GM18511 (cell line): Measurements from ENCODE around the gene CFAP77.

Experiments used
- ATAC-seq: cut with Tn5 transposase; IDR thresholded peaks from one replicate; pipeline ENCODE4 v1.9.1; 2021; ENCODE audit warnings: mild to moderate bottlenecking, moderate library complexity; ENCODE audit not compliant: unreplicated experiment

Gene CFAP77

DNA sequence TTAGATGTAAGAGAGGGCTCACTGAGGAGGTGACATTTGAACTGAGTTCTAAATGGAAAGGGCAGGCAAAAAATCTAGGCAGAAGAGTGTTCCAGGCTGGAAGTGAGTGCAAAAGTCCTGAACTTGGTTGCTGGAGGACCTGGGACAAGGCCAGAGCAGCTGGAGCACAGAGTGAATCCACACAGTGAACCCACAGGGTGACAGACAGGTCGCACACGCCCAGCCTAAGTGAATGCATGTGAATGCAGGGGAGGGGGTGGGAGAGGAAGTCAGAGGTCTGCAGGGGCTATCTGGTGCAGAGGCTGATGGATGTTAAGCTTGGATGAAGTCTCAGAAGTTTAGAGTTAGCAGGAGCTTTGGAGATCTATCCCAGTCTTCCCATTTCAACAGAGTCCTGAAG, 2.8 kb upstream of the CFAP77 start:
- no peak for ATAC-seq

DNA sequence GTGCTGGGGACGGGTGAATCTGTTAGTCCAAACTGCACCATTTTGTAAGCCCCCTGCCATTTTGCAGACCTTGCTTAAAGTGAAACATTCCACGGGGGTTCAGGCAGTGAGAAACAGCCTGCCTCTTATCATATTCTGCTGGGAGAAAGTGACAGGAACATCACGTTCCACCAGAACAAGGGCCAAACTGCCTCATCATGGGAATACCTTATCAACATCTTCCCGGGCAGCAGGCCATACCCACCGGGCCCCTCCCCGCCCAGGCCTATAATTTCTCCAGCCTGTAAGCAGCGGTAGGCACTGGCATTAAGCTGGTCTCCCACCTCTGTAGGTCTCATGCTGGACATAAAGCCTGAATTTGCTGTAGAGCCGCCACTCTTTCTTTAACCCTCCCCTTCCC, 1.5 kb upstream of the CFAP77 start:
- ATAC-seq: no peak

DNA sequence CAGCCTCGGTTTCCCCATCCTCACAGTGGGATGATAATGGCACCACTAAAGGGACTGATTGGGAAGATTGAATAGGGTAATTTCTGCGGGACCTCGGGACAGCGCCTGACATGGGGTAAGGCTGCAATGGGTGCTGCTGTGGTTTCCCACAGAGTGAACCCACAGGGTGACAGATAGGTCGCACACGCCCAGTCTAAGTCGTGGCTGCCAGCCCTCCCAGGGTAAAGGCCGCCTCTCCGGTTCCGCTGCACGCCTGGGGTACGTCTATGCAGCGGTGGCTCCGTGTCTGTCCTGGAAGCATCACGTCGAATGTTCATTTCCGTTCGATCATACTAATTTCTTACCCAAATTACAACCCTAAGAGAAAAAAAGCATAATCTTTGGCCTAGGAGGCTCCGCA, 631 bp downstream of the CFAP77 start:
- ATAC-seq: no peak

DNA sequence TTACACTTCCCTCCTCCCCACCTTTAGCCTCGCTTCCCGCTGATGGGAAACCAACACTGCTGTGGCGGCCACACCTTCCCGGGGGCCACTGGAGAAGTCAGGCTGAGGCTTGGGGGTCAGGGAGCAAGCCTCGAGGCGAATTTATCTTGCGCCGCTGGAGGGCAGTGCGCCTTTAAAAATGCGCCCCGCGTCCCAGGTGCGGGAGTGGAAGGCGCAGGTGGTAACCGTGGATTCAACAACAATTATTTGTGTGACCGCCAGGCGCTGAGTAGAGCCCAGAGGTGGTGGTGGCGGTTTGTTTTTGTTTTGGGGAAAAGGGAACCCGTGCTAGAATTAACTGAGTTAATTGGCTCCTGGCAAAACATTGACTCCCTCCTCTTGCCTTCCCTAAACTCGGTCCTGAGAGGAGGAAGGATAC, 1.1 kb downstream of the CFAP77 start:
- ATAC-seq: no peak

DNA sequence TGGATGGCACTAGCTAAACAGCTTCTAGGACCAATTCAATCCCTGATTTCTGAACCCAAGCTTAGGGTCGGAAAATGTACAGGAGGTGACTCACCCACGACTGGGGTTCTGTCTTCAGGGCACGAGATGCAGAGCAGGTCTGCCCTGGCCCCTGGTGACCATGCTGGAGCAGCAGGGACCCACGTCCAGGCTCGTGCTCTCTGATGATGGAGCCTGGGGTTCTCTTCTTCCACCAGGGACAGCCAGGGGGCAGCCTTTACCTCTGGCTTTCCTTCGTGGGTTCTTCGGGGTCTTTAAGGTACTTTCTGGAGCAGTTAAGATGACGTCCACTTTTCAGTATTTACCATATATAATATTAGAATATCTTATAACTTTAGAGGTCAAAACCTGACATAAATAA, 2.1 kb downstream of the CFAP77 start:
- ATAC-seq: no peak

DNA sequence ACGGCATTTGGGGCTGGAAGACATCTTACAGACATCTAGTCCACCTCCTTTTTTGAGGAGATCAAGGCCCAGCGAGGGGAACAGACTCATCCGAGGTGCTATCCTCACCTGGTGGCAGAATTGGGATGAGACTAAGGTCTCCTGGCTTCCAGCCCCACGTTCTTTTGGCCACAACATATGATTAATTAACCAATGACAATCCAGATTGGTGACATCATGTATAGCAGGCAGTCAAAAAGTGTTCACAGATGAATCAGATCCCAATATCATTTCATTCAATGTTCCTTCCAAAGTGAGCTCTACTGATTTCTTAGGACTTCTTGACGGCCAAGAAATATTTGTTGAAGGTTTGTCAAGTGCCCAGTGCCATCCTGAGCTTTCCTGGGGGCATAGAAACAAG, 3.9 kb downstream of the CFAP77 start:
- no peak for ATAC-seq

DNA sequence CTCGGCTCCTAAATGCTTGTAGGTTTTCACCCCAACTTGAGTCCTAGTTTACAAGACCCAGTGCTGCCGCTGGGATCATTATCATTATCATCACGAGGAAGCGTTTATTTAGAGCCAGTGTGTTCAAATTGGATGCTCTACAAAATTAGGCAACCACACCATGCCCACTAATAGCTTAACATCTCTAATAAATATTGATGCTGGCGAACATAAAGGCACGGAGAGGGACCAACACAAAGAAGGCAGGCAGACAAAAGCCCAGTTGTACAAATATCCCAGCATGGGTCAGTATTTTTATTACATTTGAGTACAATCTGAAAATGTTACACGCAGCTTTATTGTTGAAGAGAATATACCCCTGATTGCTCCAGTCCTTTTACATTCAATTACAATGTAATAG, 4.7 kb downstream of the CFAP77 start:
- ATAC-seq: no peak

DNA sequence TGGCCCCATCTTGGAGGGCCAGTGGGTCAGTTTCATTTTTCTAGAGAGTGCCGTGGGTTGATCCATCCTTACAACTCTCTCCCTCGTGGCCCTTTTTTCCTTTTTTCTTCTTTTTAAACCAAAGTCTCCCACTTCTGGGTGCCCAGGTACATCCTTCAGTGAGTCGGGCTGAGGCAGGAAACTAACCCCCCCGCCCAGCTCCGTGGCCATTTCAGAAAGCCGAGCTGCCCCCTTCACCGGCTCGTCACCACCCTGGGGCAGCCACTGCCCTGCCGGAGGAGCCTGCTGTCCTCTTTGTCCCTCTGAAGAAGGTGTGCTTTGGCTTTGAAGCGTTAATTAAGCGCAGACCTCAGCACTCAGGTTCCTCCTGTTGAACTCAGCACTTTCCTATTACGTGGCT, 5.2 kb downstream of the CFAP77 start:
- no peak for ATAC-seq

DNA sequence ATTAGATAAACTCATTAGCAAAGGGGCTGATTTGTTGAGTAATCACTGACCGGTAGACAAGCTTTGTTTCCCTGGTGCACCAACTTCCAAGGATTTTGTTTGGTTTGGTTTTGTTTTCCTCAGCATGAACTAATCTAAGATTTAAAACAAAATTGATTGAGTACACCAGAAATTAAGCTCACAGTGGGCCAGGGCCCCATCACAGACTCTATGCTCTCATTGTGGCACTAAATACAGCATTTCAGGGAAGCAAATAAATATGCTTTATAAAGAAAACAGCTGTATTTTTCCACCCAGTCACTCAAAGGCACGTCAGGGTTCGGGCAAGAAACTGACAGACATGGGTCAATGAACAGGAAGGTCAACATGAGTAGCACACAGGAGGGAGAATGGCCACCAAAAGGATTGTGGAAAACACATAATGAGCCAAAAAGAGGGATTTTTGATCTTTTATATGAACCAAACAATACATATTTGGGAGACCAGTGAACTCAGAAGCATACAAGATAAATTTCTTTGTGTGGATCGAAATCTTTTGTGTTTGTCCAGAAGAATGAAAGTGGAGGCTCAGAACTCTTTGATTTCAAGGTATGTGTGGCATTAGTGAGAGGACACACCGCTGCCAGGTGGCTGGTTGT, 8.8 kb downstream of the CFAP77 start:
- ATAC-seq: no peak

DNA sequence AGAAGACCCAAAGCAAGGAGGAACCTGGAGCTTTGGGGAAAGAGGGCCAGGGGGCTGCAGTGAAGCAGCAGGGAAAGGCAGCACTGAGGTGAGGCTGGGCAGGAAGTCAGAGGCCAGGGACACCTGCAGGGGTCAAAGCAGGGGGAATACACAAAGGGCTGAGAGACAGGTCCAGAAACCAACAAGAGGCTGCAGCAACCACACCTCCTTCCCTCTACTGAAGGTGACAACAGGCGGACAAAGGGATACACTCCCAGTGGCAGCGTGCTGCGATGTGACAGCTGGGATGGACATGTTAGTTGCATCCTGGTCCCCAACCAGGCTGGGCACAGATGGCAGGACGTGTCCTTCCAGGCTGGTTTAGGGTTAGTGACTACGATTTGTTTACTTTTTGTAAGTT, 12.6 kb downstream of the CFAP77 start:
- no peak for ATAC-seq

DNA sequence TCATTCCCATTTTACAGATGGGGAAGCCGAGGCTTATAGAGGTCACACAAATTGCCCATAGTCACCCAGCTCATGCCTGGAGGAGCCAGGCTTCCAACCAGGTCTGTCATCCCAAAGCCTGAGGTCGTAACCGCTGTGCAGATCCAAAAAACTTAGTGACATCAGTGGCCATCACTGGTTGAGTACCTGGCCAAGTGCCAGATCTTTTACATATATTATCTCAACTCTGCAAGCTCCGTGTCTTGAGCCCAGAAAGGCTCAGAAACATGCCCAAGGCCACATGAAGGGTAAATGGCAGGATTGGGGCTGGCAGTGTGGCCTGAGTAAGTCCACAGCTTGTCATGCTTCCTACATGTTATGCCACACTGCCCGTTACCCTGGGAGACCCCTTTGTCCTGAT, 13.5 kb downstream of the CFAP77 start:
- ATAC-seq: no peak

DNA sequence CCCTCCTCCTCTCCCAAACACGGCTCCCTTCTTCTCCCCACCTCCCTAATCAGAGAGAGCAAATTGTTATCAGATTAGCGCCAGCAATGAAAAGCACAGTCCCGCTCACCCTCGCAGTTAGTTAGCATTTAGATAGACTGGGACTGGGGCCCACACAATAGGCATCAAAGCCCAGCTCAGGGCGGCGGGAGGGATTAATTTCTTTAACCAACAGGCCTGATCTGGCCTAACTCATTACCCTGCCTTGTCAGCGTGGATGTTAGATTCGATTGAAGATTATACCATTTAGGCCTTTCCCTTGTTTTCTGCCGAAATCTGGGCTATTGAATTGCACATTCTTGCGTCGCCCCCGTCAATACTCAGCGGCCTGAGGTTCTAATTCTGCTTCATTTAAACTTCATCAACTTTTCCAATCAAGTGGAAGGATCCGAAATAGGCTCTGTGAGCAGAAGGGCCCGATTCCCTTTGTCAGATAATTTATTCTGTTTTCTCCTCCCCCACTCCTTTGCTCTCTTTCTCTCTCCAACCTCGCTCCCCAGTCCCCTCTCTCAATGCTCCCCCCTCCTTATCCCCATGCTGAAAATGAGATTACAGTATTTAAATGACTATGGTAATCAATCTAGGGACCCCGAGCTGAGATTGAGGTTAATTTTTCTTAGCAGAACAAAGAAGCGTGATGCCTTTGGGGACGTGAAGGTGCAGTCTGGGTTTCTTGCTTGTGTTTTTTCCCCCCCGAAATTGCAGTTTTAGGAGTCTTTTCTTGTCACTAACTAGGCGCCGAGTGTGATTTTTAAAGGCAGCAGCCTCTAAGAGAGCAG, 15.1 kb downstream of the CFAP77 start:
- no peak for ATAC-seq

DNA sequence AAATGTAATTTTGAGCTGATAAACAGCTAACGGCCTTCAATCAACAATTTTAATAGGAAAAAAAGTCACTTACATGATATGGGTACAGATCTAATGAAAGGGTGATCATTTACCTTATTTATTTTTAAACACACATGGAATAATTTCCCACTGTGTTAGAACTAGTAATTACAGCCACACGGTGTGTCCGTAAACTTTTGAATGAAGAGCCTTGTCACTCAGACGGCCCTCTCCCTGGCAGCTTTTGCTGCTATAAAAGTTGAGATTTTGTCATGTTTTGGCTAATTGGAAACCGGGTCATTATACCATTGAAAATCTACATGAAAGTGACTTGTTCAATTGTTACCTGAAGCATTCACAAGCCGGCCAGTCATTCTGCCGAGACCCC, 15.7 kb downstream of the CFAP77 start:
- ATAC-seq: no peak

DNA sequence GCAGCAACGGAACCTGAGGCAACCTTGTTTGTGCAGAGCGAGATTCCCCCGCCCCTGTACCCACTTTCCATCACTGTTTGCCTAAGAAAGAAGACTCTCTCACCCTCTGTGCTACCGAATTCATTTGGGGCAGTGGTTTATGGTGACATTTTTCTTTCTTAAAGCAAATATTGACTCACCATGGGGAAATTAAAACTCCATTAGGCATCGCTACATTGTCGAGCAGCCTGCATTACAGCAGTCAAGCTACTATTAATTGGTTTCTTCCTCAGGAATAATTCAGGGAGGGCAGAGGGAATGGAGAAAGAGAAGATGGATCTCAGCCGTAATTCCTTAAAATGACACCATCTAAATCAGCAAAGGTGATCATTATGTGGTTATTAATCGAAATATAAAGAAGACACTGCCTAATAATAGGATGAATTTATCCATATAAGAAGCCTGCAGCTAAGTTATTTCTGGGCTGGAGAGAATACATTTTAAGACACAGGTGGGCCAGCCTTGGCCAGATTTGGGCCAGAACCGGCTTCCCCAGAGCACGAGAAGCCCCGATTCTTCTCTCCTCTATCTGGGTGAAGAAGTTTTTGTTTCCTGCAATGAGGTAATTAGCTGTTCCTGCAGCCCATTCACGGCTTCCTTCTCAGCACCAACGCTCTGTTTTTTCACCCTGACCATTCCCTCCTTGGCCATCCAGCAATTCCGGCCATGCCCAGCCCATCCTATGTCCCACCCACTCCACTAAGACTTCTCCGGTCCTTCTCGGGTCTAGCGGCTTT, 16.8 kb downstream of the CFAP77 start:
- ATAC-seq: no peak

DNA sequence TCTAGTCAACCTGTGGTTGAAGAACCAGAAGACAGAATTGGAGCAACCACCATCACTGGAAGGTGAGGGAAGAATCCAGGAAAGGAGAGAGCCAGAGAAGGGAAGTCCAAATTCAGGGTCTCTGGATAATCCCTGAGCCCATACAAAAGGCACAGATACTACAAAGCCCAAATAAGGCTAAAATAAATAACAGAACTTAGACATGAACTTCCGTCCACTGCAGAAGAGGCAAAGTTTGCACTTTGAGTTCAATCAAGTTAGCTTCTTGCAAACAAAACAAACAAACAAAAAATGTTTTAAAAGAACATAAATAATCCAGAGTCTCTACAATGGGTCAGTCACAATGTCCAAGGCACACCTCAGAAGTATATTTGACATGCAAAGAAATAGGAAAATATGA, 21.0 kb downstream of the CFAP77 start:
- no peak for ATAC-seq

DNA sequence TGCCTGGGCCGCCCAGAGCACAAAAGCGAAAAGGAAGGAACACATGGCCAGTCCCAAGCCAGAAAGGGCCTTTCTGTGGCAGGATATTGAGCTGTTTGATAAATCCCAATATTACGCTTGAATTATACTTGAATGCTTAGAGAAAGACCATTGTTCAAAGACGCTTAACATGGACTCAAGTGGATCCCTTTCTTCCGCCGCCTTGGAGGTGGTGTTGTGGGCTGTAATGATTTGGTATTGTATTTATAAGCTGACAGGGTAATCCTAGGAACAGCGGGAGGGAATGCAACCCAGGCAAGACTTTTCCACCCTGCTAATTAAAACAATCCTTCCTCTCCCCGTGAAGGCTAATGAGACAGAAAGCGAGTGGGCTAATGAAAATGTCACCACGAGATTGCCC, 24.9 kb downstream of the CFAP77 start:
- ATAC-seq: no peak

DNA sequence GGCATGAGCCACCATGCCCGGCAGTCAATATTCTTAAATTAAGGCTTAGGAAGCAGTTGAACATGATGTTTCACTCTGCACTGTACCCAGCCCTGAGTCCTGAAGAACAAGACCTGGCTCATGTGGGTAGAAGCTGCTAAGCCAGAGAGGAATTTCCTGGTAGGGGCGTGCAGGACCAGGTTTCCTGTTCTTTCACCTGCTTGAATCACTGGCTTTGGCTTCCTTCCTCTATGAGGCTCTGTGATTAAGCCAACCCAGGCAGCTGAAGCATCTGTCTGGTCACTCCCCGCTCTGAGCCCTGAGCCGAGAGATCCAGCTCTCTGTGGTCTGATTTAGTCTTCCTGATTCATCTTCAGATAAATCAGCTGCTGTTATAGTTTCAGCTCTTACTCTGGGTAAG, 29.1 kb downstream of the CFAP77 start:
- ATAC-seq: no peak

DNA sequence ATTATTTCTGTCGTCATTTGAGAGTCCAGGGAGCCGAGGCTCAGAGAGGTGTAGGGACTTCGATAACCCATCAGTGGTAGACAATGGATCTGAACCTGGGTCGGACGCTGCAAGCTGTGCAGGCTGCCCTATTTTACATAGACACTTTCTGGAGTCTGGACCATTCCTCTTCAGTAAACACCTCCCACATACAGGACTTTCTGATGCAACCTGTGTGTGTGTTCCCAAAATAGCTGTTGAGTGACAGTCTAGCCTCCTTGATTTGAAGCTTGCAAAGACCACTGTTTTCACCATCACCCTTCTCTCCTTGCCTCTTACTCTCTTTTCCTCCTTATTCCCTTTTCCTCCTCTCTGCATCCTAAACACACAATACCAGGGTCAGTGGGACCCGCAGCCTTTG, 30.7 kb downstream of the CFAP77 start:
- ATAC-seq: no peak

DNA sequence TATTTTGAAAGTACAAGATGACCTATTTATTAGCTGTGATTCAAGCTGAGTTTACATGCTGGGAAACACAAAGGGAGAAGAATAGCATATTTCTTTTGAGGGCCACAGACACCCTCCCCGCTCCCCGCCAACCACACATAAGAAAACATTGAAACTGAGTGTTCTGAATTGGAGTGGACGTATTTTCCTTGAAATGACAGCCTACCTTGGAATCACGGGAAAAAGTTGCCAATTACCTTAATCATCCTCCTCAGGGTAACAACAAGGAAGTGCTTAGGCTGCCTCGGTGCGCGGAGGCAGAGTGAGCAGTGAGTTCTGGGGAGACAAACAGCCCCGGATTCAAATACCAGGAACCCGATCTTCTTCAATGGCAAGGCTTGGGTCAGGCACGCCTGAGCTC, 31.4 kb downstream of the CFAP77 start:
- no peak for ATAC-seq

DNA sequence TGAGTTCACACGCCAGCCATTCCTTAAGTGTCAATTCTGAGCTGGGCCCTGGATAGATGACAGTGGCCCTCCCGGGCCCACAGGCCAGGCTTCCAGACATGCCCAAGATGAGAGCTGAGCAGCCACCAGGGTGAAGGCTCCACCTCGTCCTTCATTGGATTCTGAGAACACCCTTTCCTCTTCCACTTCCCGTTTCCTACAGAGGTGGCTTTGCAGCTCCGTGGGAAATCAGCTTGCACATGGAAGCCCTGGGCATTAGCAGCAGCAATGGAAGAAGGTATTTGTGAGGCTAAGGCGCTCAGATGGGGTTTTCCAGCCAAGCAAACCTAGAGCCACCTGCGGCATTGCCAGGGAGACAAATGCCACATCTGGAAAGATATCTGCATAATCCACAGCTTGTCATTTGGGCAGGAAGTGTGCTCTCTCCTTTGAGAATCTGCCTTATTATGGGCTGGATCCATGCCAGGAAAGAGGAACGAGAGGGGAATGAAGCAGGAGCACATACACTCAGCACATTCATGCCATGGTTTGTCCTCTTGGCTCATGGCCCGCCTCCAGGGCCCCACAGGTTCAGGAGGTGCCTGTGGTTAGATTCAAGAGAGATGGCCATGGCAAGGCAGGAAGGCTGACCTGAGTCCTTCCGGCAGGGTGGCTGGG, 34.1 kb downstream of the CFAP77 start:
- no peak for ATAC-seq

DNA sequence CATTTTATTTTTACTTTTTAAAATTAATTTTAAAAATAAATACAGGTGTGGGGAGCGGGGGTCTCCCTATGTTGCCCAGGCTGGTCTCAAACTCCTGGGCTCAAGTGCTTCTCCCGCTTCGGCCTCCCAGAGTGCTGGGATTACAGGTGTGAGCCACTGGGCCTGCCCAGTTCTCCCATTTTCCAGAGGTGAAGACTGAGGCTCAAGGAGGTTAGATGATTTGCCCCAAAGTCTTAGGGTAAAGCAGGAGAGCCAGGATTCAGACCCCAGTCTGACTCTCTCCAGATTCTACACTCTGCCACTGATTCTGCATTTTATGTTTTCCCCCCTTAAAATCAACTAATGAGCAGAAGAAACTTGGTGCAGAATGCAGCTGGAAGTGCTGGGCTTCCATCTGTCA, 36.9 kb downstream of the CFAP77 start:
- ATAC-seq: no peak

DNA sequence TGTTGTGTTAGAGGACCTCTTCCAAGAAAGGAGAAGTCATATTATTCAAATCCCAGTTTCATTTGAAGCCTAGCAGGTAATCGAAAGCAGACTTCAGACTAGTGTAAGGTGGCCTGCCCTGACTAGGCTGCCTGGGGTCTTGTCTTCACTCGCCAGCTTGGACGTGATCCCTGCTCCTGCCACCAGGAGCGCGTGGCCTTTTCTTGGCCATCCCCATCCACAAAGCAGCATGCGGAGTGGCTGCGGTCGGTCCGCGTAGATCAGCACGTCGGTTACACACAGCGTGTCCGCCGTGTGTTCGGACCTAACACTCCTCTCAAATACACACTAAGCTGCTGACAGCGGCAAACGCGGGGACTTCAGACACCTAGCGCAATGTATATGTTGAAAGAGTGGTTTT, 37.3 kb downstream of the CFAP77 start:
- ATAC-seq: no peak
